Panc1 (cell line): Measurements from ENCODE around the gene SLC6A19. TPM values are rescaled to one million over a fixed set of nuclear protein-coding genes. Genes with fewer than 3 reads are reported as not detected.

Source experiments
- ATAC-seq: fragments of 200-7000 bp; cut with Tn5 transposase; 2 replicates; pipeline ENCODE4 v1.9.1; 2020; ENCODE audit warnings: mild to moderate bottlenecking, moderate library complexity
- BruUV-seq: library from RNA; stranded (reverse); fragments of 400-500 nt; replicated peaks from 2 replicates; lab custom pipeline; 2021; lab: Mats Ljungman, UMichigan
- CTCF ChIA-PET: fragments of 300-600 bp; sonication (Branson Sonifier 250); formaldehyde crosslinking; loops from one replicate; lab custom pipeline; 2022; ENCODE audit warnings: antibody characterized with exemption; lab: Charles Lee
- POLR2A ChIA-PET: fragments of 300-600 bp; sonication (Branson Sonifier 250); formaldehyde crosslinking; loops from one replicate; lab custom pipeline; 2022; ENCODE audit warnings: antibody characterized with exemption; lab: Charles Lee
- DNase-seq: peaks from one replicate; pipeline ENCODE4 v3.0.0-alpha.2; 2010; ENCODE audit warnings: low read depth, low spot score
- H3K27ac ChIP-seq: 2 replicates; pipeline ENCODE4 v1.5.1; 2011; ENCODE audit warnings: mild to moderate bottlenecking, low read length, inconsistent platforms
- H3K27me3 ChIP-seq: fragments of 200-500 bp; sonication (Bioruptor generic); 2 replicates; pipeline ENCODE4 v1.6.0; 2014; ENCODE audit warnings: low read length, inconsistent platforms; ENCODE audit not compliant: control insufficient read depth, insufficient read depth
- H3K36me3 ChIP-seq: fragments of 200-500 bp; sonication (Bioruptor generic); 2 replicates; pipeline ENCODE4 v1.5.1; 2014; ENCODE audit warnings: inconsistent platforms, mild to moderate bottlenecking, low read length, moderate library complexity; ENCODE audit not compliant: control insufficient read depth, insufficient read depth
- H3K4me1 ChIP-seq: 2 replicates; pipeline ENCODE4 v1.5.1; 2011; ENCODE audit warnings: inconsistent platforms, mild to moderate bottlenecking, low read length, moderate library complexity; ENCODE audit not compliant: control insufficient read depth, insufficient read depth
- H3K4me3 ChIP-seq, 2 experiments: 2 replicates each; pipeline ENCODE4 v1.5.1; 2011 to 2012; ENCODE audit warnings: low read depth in 2 of 2, low read length in 2 of 2, mild to moderate bottlenecking in 2 of 2, inconsistent platforms in 1 of 2, moderate library complexity in 1 of 2
- H3K9me3 ChIP-seq: fragments of 200-500 bp; sonication (Bioruptor generic); 2 replicates; pipeline ENCODE4 v1.5.1; 2014; ENCODE audit warnings: low read depth, mild to moderate bottlenecking, inconsistent platforms, low read length, moderate library complexity; ENCODE audit not compliant: control insufficient read depth, insufficient read depth
- CTCF ChIP-seq: fragments of 450-650 bp; IDR thresholded peaks from 2 replicates; pipeline ENCODE4 v1.5.1; 2017; ENCODE audit warnings: mild to moderate bottlenecking
- POLR2AphosphoS5 ChIP-seq: IDR thresholded peaks from 2 replicates; pipeline ENCODE4 v1.6.1; 2012; ENCODE audit warnings: mild to moderate bottlenecking, low read depth, low read length, moderate library complexity
- SIN3A ChIP-seq: IDR thresholded peaks from 2 replicates; pipeline ENCODE4 v1.6.1; 2012; ENCODE audit warnings: low read depth, mild to moderate bottlenecking, low read length, moderate library complexity, borderline replicate concordance; ENCODE audit not compliant: insufficient read depth
- TCF7L2 ChIP-seq: IDR thresholded peaks from 2 replicates; pipeline ENCODE4 v1.6.1; 2011; ENCODE audit warnings: mild to moderate bottlenecking, low read depth, low read length, inconsistent platforms
- in situ Hi-C: cut with HindIII; loops from 2 replicates; pipeline ENCODE4 v1.10.0; 2016; ENCODE audit warnings: low sequenced_read_pairs, low pct_unique_long_range_greater_than_20kb
- intact Hi-C: fragments of 100-400 bp; cut with micrococcal nuclease; formaldehyde crosslinking; loops from one replicate; pipeline ENCODE4 v1.10.0; 2022; ENCODE audit not compliant: unreplicated experiment
- total RNA-seq: library from RNA; stranded (reverse); gene quantifications from one replicate; pipeline ENCODE4 v1.2.1, GENCODE V29; 2021; ENCODE audit not compliant: unreplicated experiment
- TF ChIP-seq, protein P1 (sequence below), 2 experiments: IDR thresholded peaks; 2 replicates each; pipeline ENCODE4 v1.6.1; 2011 to 2012; ENCODE audit warnings: low read depth in 2 of 2, control low read depth in 1 of 2, low read length in 1 of 2, mild to moderate bottlenecking in 1 of 2, moderate library complexity in 1 of 2; ENCODE audit not compliant: insufficient read depth in 1 of 2

Gene SLC6A19
- total RNA-seq, 1 experiment from 2014 or later: 0.23 TPM

DNA sequence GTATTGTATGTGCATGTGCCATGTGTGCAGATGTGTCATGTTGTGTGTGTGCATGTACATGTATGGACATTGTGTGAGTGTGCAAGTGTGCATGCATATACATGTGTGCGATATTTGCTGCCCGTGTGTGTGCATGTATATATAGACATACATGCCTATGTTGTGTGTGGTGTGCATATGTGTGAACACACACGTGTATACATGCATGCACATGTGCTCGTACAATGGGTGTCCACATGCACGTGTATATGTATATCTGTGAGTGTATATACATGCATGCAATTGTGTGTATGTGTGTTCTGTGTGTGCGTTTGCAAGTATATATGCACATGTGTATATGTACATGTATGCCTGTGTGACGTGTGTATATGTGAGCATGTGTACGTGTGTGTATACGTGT, 20.8 kb downstream of the SLC6A19 start:
- Histone ChIP-seq H3K4me3 (no peak overlapping the region), H3K36me3 (no peaks in the 10 kb centered on the region), H3K4me1 (no peaks in the 10 kb centered on the region), H3K9me3 (no peaks in the 10 kb centered on the region), H3K27me3 (no peaks in the 10 kb centered on the region), H3K27ac (no peak overlapping the region)
- DNase-seq: no peak
- ATAC-seq: no peak
- no TSS peak for BruUV-seq
- intact Hi-C loops: no loop called here
- in situ Hi-C loops: no loop called here
- ChIA-PET POLR2A (no interaction called here), CTCF (no interaction called here)
- TF ChIP-seq TCF7L2 (no peak), CTCF (no peak), POLR2AphosphoS5 (no peak), SIN3A (no peak)
- TF ChIP-seq, protein P1, sequence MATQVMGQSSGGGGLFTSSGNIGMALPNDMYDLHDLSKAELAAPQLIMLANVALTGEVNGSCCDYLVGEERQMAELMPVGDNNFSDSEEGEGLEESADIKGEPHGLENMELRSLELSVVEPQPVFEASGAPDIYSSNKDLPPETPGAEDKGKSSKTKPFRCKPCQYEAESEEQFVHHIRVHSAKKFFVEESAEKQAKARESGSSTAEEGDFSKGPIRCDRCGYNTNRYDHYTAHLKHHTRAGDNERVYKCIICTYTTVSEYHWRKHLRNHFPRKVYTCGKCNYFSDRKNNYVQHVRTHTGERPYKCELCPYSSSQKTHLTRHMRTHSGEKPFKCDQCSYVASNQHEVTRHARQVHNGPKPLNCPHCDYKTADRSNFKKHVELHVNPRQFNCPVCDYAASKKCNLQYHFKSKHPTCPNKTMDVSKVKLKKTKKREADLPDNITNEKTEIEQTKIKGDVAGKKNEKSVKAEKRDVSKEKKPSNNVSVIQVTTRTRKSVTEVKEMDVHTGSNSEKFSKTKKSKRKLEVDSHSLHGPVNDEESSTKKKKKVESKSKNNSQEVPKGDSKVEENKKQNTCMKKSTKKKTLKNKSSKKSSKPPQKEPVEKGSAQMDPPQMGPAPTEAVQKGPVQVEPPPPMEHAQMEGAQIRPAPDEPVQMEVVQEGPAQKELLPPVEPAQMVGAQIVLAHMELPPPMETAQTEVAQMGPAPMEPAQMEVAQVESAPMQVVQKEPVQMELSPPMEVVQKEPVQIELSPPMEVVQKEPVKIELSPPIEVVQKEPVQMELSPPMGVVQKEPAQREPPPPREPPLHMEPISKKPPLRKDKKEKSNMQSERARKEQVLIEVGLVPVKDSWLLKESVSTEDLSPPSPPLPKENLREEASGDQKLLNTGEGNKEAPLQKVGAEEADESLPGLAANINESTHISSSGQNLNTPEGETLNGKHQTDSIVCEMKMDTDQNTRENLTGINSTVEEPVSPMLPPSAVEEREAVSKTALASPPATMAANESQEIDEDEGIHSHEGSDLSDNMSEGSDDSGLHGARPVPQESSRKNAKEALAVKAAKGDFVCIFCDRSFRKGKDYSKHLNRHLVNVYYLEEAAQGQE (IDR thresholded peaks at IDR 0.05; ENCODE audit: insufficient read depth in 1 of 2, low read depth in 2 of 2, low read length in 1 of 2): no peak

DNA sequence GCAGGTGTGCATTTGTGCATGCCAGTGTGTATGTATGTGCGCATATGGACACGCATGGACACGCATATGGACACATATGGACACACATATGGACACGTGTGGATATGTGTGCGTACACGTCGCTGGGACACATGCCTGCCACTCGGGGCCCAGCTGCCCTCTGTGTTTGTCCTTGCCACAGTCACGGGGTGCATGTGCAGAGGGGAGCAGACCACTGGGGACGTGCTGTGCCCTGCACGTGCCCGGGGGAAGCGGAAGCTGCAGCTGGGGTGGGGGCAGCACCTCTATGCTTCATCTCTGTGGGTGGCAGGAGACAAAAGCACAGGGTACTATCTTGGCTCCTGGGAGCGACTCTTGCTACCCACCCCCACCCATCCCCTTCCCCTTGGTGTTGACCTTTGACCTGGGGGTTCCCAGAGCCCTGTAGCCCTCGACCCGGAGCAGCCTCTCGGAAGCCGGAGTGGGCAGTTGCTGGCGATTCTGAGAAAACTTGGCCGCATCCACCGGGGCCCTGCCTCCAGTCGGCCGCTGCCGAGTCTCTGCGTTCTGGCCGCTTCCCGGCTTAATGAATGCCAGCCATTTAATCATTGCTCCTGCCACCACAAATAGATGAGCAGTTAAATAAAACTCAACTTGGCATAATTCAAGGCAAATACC, 21.4 kb downstream of the SLC6A19 start:
- Histone ChIP-seq H3K4me1 (peaks cover 2% of the 10 kb centered on the region), H3K9me3 (no peaks in the 10 kb centered on the region), H3K4me3 (no peak overlapping the region), H3K36me3 (no peaks in the 10 kb centered on the region), H3K27me3 (no peaks in the 10 kb centered on the region), H3K27ac (no peak overlapping the region)
- no TSS peak for BruUV-seq
- ATAC-seq: no peak
- DNase-seq: no peak
- ChIA-PET CTCF (no interaction called here), POLR2A (no interaction called here)
- in situ Hi-C loops (no loop called here), intact Hi-C loops (no loop called here)
- TF ChIP-seq CTCF: no peak
- no peak for TF ChIP-seq TCF7L2
- TF ChIP-seq, protein P1 (IDR thresholded peaks at IDR 0.05; ENCODE audit: insufficient read depth in 1 of 2, low read depth in 2 of 2, low read length in 1 of 2): no peak
- TF ChIP-seq POLR2AphosphoS5: no peak
- no peak for TF ChIP-seq SIN3A
